Stromal cell of bone marrow (primary cell): ENCODE measurements around the gene WDR54.

Experiments used
- DNase-seq: peaks from one replicate; pipeline ENCODE4 v3.0.0-alpha.2; 2012; ENCODE audit warnings: low read depth

Gene WDR54, protein sequence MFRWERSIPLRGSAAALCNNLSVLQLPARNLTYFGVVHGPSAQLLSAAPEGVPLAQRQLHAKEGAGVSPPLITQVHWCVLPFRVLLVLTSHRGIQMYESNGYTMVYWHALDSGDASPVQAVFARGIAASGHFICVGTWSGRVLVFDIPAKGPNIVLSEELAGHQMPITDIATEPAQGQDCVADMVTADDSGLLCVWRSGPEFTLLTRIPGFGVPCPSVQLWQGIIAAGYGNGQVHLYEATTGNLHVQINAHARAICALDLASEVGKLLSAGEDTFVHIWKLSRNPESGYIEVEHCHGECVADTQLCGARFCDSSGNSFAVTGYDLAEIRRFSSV

GRCh38 chr2:74421221-74421870 is at the start of gene WDR54, which contains the start of gene C2orf81:
TSS of gene WDR54 (plus strand) at chr2:74421730. CDS start at chr2:74422154, 424 bp downstream.
TSS of gene C2orf81 (minus strand) at chr2:74421619. CDS start at chr2:74421560, 59 bp downstream.
- peak; percentile 67 for DNase-seq

- no peak for DNase-seq
Measured at GRCh38 chr2:74372674-74373073, 48.9 kb upstream of the WDR54 start.

GRCh38 chr2:74373221-74373676 is 48.3 kb upstream of the WDR54 start:
- DNase-seq: peak; percentile 48

GRCh38 chr2:74373985-74374384 is 47.5 kb upstream of the WDR54 start:
- DNase-seq: no peak

DNA sequence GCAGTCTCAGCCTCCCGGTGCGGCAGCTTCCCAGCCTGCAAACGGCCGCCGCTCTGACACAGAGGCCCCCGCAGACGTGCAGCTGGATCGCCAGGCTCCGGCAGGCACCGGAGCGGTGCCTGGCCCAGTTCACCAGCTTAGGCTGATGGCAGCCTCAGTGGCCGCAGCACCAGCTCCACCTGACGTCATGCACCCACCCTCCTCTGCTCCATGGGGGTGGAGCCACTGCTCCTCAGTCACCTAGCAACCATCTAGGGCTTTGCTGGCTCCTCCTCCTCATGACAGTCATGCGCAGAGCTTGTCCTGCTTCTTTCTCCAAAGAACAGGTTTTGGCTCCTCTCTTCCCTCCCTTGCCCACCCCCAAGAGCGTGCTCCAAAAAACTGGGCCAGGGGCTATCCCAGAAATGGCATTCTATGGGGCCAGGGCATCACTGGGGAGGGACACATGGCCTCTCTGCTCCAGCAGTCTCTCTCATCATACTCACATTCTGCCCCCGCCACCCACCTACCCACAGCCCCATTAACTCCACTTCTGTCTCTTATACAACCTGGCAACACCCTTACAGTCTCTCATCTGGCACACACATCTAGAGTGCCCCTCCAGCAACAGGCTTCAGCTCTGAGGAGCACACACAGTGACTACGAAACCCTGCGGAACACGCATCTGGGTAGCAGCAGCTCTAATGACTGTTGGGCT is 46.9 kb upstream of the WDR54 start:
- DNase-seq: peak; percentile 47

DNA sequence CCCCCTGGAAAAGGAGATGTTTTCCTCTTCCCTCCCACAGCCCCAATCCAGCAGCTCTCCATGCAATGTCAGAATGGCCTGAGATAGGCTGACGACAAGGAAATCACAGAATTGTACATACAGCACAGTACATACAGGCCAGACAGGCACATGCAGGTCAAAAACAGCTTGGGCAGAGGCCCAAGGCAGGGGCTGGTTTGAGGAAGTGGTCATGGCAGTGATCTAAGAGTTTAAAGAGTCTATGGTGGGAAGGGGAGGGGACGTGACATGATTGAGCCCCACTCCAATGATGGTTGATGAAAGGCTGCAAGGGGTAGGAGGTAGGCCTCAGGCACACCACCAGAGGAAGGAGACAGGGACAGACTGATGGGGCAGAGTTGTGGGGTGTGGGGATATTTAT is 45.7 kb upstream of the WDR54 start:
- DNase-seq: no peak

DNA sequence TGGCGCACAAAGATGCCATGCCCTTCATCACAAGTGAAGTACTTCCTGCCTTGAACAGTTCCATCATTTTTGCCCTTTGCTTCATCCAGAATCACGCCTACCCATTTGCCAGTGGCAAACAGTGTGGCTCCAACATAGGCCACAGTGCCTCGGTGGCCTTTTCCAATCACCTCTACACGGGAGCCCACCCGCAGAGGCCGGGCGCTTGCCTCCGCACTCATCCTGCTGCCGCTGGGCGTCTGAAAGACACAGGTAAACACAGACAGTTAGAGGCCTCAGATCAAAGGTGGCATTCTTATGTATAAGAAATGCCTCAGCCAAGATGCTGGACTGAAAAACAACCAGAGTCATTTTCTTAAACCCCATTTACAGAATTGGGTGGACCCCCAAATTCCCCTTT is 43.5 kb upstream of the WDR54 start:
- DNase-seq: no peak

GRCh38 chr2:74379851-74380789 is 41.4 kb upstream of the WDR54 start, which contains the start of gene DCTN1:
TSS of gene DCTN1 (minus strand) at chr2:74380311. CDS start at chr2:74380037, 274 bp downstream.
- DNase-seq: peak; percentile 52

- no peak for DNase-seq
Measured at GRCh38 chr2:74381751-74382150, 39.8 kb upstream of the WDR54 start.

DNA sequence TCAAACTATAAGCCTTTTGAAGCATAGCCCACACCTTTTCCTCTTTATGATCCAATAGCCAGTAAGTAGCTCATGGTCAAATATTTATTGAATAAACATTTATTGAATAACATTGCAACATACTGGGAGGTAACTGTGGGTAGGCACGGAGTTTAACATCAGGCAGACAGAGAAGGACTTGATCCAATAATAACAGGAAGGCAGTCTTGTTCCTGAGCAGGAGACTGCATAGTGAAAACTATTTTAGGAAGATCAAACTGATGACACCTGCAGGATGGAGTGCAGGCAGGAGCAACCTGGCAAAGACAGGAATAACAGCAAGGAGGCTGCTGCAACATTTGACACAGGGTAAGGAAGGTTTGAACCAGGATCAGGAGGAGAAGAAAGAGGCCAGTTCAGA is 38.3 kb upstream of the WDR54 start:
- peak; percentile 37 for DNase-seq

DNA sequence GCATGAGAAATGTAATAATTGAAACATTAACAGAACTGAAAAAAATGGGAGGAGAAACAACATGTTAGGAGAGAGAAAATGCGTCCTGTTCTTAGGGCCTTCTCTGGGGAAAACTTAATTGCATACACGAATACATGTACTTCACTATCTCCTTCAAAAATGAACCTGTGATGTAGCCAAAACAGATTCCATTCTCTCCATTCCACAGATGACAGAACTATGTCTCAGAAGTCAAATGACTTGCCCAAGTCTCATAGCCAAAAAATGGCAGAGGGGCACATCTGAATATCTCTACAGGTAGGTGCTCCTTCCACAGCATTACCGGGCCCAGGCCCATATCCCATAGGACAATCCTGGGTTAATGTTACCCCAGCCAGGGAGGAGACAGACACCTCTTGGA is 37.5 kb upstream of the WDR54 start:
- no peak for DNase-seq

GRCh38 chr2:74385396-74385795 is 36.1 kb upstream of the WDR54 start:
- no peak for DNase-seq

- peak; percentile 33 for DNase-seq
Measured at GRCh38 chr2:74387346-74387745, 34.2 kb upstream of the WDR54 start.

DNA sequence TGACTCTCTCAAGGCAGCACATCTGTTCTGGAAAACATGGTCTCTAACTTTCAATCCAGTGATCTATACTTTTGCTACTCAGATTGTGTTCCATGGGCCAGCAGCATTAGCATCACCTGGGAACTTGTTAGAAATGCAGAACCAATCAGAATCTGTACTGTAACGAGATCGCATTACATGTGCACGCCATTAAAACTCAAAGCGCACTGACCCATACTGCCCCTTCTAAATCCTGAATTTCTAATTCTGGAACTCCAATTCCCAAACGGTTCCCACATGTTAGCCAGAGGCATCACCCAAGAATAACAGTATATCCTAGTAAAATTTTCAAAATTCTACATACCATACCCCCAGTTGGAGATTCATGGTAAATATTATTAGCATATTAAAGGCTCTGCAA is 30.9 kb upstream of the WDR54 start:
- DNase-seq: no peak

- no peak for DNase-seq
Measured at GRCh38 chr2:74391209-74391579, 30.3 kb upstream of the WDR54 start.

GRCh38 chr2:74391580-74392448 is 29.7 kb upstream of the WDR54 start:
- peak; percentile 70 for DNase-seq

DNA sequence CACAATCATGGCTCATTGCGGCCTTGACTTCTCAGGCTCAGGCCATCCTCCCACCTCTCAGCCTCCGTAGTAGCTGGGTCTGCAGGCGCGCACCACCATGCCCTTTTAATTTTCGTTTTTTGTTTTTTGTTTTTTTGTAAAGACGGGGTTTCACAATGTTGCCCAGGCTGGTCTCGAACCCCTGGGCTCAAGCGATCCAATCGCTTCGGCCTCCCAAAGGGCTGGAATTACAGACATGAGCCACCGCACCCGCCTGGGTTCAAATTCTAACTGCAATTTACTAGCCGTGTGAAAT is 29.1 kb upstream of the WDR54 start:
- no peak for DNase-seq

GRCh38 chr2:74393525-74393924 is 28.0 kb upstream of the WDR54 start:
- DNase-seq: no peak

GRCh38 chr2:74396149-74396548 is 25.4 kb upstream of the WDR54 start:
- DNase-seq: no peak

- no peak for DNase-seq
Measured at GRCh38 chr2:74399785-74400184, 21.7 kb upstream of the WDR54 start.

DNA sequence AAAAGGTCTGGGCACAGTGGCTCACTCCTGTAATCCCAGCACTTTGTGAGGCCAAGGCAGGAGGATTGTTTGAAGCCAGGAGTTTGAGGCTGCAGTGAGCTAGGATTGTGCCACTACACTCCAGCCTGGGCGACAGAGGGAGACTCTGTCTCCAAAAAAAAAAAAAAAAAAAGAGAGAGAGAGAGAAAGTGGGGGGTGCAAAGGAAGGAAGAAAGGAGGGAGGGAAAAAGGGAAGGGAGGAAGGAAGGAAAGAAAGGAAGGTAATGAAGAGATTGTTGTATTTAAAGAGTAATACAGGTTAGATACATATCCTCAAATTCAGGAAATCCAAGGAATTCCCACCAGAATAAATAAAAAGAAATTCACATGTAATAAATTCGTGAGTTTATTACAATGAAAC is 19.6 kb upstream of the WDR54 start:
- no peak for DNase-seq
